ENCODE measurements around the gene RPS6KB1. TPM values are rescaled to one million over a fixed set of nuclear protein-coding genes. Genes with fewer than 3 reads are reported as not detected.

RPS6KB1 gene
- total RNA-seq, 1 donor from 2014 or later, result 34.9 TPM

- Histone ChIP-seq H3K36me3 (peaks cover 5% of the 10 kb centered on the region), H3K9me3 (no peaks in the 10 kb centered on the region), H3K27ac (peak overlapping the region; percentile 94), H3K4me3 (peak overlapping the region; percentile 95), H3K4me1 (peaks cover 18% of the 10 kb centered on the region), H3K27me3 (no peaks in the 10 kb centered on the region)
- TF ChIP-seq CTCF (IDR thresholded peaks at IDR 0.05), result no peak
- intact Hi-C loops (cut with DNase I), result no loop called here
- no peak for DNase-seq
- ATAC-seq, result peak; percentile 69
These were observed 534 bp upstream of the RPS6KB1 start for GRCh38 chr17:59892251-59892923.

GRCh38 chr17:59893676-59894100, 767 bp downstream of the RPS6KB1 start:
- DNase-seq, result no peak
- no peaks in the 10 kb centered on the region for H3K36me3 ChIP-seq
- no peaks in the 10 kb centered on the region for H3K27me3 ChIP-seq
- ATAC-seq, result no peak
- H3K27ac ChIP-seq, result peak overlapping the region; percentile 94
- H3K4me3 ChIP-seq, result peak overlapping the region; percentile 95
- intact Hi-C loops (cut with DNase I), result no loop called here
- H3K9me3 ChIP-seq, result no peaks in the 10 kb centered on the region
- TF ChIP-seq CTCF (IDR thresholded peaks at IDR 0.05), result no peak
- peaks cover 18% of the 10 kb centered on the region for H3K4me1 ChIP-seq

GRCh38 chr17:59897090-59897489, 4.2 kb downstream of the RPS6KB1 start:
- intact Hi-C loops (cut with DNase I), result no loop called here
- DNase-seq, result no peak
- no peaks in the 10 kb centered on the region for H3K9me3 ChIP-seq
- ATAC-seq, result no peak
- no peak for TF ChIP-seq CTCF (IDR thresholded peaks at IDR 0.05)
- H3K4me3 ChIP-seq, result no peak overlapping the region
- no peak overlapping the region for H3K27ac ChIP-seq
- H3K4me1 ChIP-seq, result peaks cover 11% of the 10 kb centered on the region
- no peaks in the 10 kb centered on the region for H3K36me3 ChIP-seq
- H3K27me3 ChIP-seq, result no peaks in the 10 kb centered on the region

- Histone ChIP-seq H3K36me3 (no peaks in the 10 kb centered on the region), H3K4me1 (peaks cover 7% of the 10 kb centered on the region), H3K9me3 (no peaks in the 10 kb centered on the region), H3K27ac (no peak overlapping the region), H3K4me3 (no peak overlapping the region), H3K27me3 (no peaks in the 10 kb centered on the region)
- peak; percentile 24 for TF ChIP-seq CTCF (IDR thresholded peaks at IDR 0.05)
- no peak for DNase-seq
- peak; percentile 73 for ATAC-seq
- intact Hi-C loops (cut with DNase I), result no loop called here
These were observed 6.2 kb downstream of the RPS6KB1 start for GRCh38 chr17:59899099-59899498.

GRCh38 chr17:59901604-59902003, 8.7 kb downstream of the RPS6KB1 start:
- intact Hi-C loops (cut with DNase I), result no loop called here
- TF ChIP-seq CTCF (IDR thresholded peaks at IDR 0.05), result no peak
- no peaks in the 10 kb centered on the region for H3K4me1 ChIP-seq
- no peaks in the 10 kb centered on the region for H3K27me3 ChIP-seq
- H3K27ac ChIP-seq, result no peak overlapping the region
- H3K4me3 ChIP-seq, result no peak overlapping the region
- DNase-seq, result no peak
- H3K36me3 ChIP-seq, result no peaks in the 10 kb centered on the region
- H3K9me3 ChIP-seq, result no peaks in the 10 kb centered on the region
- ATAC-seq, result no peak

- no peaks in the 10 kb centered on the region for H3K27me3 ChIP-seq
- no peak for ATAC-seq
These were observed 10.5 kb downstream of the RPS6KB1 start for GRCh38 chr17:59903455-59903854.

More at GRCh38 chr17:59903455-59903854, 10.5 kb downstream of the RPS6KB1 start:
- no peak for TF ChIP-seq CTCF (IDR thresholded peaks at IDR 0.05)
- Histone ChIP-seq H3K9me3 (no peaks in the 10 kb centered on the region), H3K4me3 (no peak overlapping the region), H3K4me1 (no peaks in the 10 kb centered on the region), H3K27ac (no peak overlapping the region), H3K36me3 (peaks cover 9% of the 10 kb centered on the region)
- intact Hi-C loops (cut with DNase I), result no loop called here
- DNase-seq, result no peak
